GM06990 (cell line): ENCODE data around the gene FAM89B.

Experiments
- DNase-seq: peaks from one replicate; pipeline ENCODE4 v3.0.0-alpha.2; 2011; ENCODE audit not compliant: insufficient read length; ENCODE audit errors: extremely low read depth
- H3K27me3 ChIP-seq: replicated peaks from 2 replicates; pipeline ENCODE4 v1.6.0; 2011; ENCODE audit warnings: low read length; ENCODE audit not compliant: control insufficient read depth, insufficient read depth
- H3K36me3 ChIP-seq: 2 replicates; pipeline ENCODE4 v1.5.1; 2011; ENCODE audit warnings: low read length; ENCODE audit not compliant: control insufficient read depth, insufficient read depth
- H3K4me3 ChIP-seq: replicated peaks from 2 replicates; pipeline ENCODE4 v1.5.1; 2011; ENCODE audit warnings: low read depth, mild to moderate bottlenecking, control low read depth, low read length
- TF ChIP-seq, protein P1 (sequence below): IDR thresholded peaks from 2 replicates; pipeline ENCODE4 v1.5.1; 2011; ENCODE audit warnings: low read length, control low read depth, mild to moderate bottlenecking, inconsistent platforms; ENCODE audit not compliant: insufficient read depth, poor library complexity, severe bottlenecking

Gene FAM89B

DNA sequence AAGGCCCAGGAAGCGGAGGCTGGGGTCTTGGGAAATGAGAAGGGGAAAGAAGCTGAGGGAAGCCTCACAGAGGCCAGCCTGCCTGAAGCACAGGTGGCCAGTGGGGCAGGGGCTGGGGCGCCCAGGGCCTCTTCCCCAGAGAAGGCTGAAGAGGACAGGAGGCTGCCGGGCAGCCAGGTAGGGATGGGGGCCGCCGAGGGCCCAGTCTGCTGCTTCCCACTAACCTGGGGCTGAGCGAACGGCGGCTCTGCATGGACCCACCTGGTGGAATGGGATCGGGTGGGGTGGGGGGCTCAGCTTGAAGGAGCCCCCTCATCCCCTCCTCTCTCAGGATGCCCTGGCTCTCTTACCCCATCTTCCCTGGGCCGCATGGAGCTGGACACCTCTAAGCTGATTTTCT, 11.3 kb downstream of the FAM89B start:
- no peak for DNase-seq
- Histone ChIP-seq H3K27me3 (no peaks in the 10 kb centered on the region), H3K4me3 (no peak overlapping the region), H3K36me3 (peaks cover 45% of the 10 kb centered on the region)
- TF ChIP-seq, protein P1, sequence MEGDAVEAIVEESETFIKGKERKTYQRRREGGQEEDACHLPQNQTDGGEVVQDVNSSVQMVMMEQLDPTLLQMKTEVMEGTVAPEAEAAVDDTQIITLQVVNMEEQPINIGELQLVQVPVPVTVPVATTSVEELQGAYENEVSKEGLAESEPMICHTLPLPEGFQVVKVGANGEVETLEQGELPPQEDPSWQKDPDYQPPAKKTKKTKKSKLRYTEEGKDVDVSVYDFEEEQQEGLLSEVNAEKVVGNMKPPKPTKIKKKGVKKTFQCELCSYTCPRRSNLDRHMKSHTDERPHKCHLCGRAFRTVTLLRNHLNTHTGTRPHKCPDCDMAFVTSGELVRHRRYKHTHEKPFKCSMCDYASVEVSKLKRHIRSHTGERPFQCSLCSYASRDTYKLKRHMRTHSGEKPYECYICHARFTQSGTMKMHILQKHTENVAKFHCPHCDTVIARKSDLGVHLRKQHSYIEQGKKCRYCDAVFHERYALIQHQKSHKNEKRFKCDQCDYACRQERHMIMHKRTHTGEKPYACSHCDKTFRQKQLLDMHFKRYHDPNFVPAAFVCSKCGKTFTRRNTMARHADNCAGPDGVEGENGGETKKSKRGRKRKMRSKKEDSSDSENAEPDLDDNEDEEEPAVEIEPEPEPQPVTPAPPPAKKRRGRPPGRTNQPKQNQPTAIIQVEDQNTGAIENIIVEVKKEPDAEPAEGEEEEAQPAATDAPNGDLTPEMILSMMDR: no peak

DNA sequence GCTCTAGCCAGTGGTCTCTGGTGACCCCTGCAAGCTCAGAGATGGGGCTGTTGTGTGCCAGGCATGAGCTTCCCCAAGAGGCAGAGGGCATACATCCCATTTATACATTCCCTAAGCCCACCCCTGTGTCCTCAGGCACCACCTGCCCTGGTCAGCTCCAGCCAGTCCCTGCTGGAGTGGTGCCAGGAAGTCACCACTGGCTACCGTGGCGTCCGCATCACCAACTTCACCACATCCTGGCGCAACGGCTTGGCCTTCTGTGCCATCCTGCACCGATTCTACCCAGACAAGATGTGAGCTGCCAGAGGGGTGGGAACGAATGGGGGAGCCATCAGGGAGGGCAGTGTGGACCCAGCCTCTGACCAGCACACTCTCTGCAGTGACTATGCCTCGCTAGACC, 11.8 kb downstream of the FAM89B start:
- no peak for DNase-seq
- Histone ChIP-seq H3K36me3 (peaks cover 45% of the 10 kb centered on the region), H3K4me3 (no peak overlapping the region), H3K27me3 (no peaks in the 10 kb centered on the region)
- TF ChIP-seq, protein P1: no peak

GRCh38 chr11:65584723-65585171, 12.4 kb downstream of the FAM89B start:
- H3K36me3 ChIP-seq: peaks cover 39% of the 10 kb centered on the region
- TF ChIP-seq, protein P1: no peak
- no peak for DNase-seq
- H3K4me3 ChIP-seq: no peak overlapping the region
- H3K27me3 ChIP-seq: no peaks in the 10 kb centered on the region

- TF ChIP-seq, protein P1: no peak
- Histone ChIP-seq H3K27me3 (no peaks in the 10 kb centered on the region), H3K36me3 (peaks cover 38% of the 10 kb centered on the region), H3K4me3 (no peak overlapping the region)
- DNase-seq: no peak
Measured at GRCh38 chr11:65585396-65586246, 13.3 kb downstream of the FAM89B start.

DNA sequence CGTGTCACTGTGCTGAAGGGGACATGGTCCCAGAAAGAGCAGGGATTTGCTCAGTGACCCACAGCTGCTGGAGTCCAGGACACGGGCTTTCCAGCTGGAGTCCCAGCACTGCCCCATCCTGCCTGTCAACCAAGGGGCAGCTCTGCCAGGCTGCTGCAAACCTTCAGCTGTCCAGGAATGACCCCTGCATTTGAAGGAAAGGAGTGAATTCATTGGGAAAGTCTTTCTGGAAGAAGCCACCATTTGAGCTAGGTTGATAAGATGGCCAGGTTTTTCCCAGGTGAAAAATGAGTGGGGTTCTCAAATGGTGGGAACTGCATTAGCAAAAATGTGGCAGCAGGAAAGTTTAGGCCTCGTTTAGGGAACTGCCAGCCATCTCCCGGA, 13.9 kb downstream of the FAM89B start:
- TF ChIP-seq, protein P1: no peak
- Histone ChIP-seq H3K36me3 (peaks cover 32% of the 10 kb centered on the region), H3K4me3 (no peak overlapping the region), H3K27me3 (no peaks in the 10 kb centered on the region)
- DNase-seq: no peak
